Breast epithelium (tissue), 4 donors: ENCODE data around the gene TRPV3. TPM values are rescaled to one million over a fixed set of nuclear protein-coding genes. Genes with fewer than 3 reads are reported as not detected.
"Not testable (repeated sequence)": the region's sequence is repeated elsewhere in the genome, so short reads cannot be mapped to it uniquely, and the experiment has no call there.

ENCODE experiments used
- DNase-seq, 2 donors: peaks; one replicate each; pipeline ENCODE4 v3.0.0-alpha.2; 2019; ENCODE audit warnings: low spot score in 2 of 2
- H3K27ac ChIP-seq, 2 donors: fragments of 200-600 bp; sonication (generic) in 1 of 2; one replicate each; pipeline ENCODE4 v1.5.1; 2016 to 2019; ENCODE audit warnings: mild to moderate bottlenecking in 1 of 2
- H3K27me3 ChIP-seq, 2 donors: fragments of 200-600 bp; sonication (generic) in 1 of 2; one replicate each; pipeline versions ENCODE4 v1.5.1 to v1.6.0; 2017 to 2019; ENCODE audit warnings: control low read depth in 1 of 2, mild to moderate bottlenecking in 1 of 2
- H3K36me3 ChIP-seq: fragments of 200-600 bp; one replicate; pipeline ENCODE4 v1.5.1; 2019
- H3K4me1 ChIP-seq, 2 donors: fragments of 200-600 bp; sonication (generic); one replicate each; pipeline ENCODE4 v1.5.1; 2016 to 2019; ENCODE audit warnings: control low read depth in 1 of 2
- H3K4me3 ChIP-seq, 3 donors: fragments of 200-600 bp; sonication (generic); 1 replicate in 2 of 3; 2 replicates in 1 of 3; pipeline ENCODE4 v1.5.1; 2016 to 2019; ENCODE audit warnings: mild to moderate bottlenecking in 3 of 3, moderate library complexity in 2 of 3
- H3K9me3 ChIP-seq, 2 donors: fragments of 200-600 bp; sonication (generic) in 1 of 2; one replicate each; pipeline ENCODE4 v1.5.1; 2016 to 2019; ENCODE audit warnings: control low read depth in 1 of 2
- CTCF ChIP-seq, 3 donors: fragments of 450-650 bp; IDR thresholded peaks; one replicate each; pipeline ENCODE4 v1.5.1; 2016 to 2017; ENCODE audit warnings: antibody characterized with exemption in 3 of 3, mild to moderate bottlenecking in 3 of 3, moderate library complexity in 3 of 3
- intact Hi-C: fragments of 100-400 bp; cut with DNase I; formaldehyde crosslinking; loops from one replicate; pipeline ENCODE4 v1.15.1; 2023; ENCODE audit warnings: low total_unique reads
- total RNA-seq, 3 donors: library from RNA; depleted of rRNA; stranded (reverse); fragments of >200 nt; gene quantifications; one replicate each; pipeline ENCODE4 v1.1.0, GENCODE V29; 2016

TRPV3 gene
- total RNA-seq, 3 donors from 2014 or later, result 0.98 to 1.1 (median 1.0) TPM

- DNase-seq, result no peak
- H3K27me3 ChIP-seq, result no peaks in the 10 kb centered on the region
- intact Hi-C loops, result no loop called here
- TF ChIP-seq CTCF (IDR thresholded peaks at IDR 0.05), result no peak
- no peaks in the 10 kb centered on the region for H3K36me3 ChIP-seq
- H3K4me3 ChIP-seq, result no peak overlapping the region
- no peaks in the 10 kb centered on the region for H3K4me1 ChIP-seq
- H3K9me3 ChIP-seq, result no peaks in the 10 kb centered on the region
- no peak overlapping the region for H3K27ac ChIP-seq
Observed at GRCh38 chr17:3469529-3469928, 88.1 kb downstream of the TRPV3 start.

- H3K27me3 ChIP-seq, DNase-seq, H3K4me3 ChIP-seq, intact Hi-C loops, H3K4me1 ChIP-seq, H3K27ac ChIP-seq, H3K9me3 ChIP-seq, H3K36me3 ChIP-seq: not testable (repeated sequence)
Observed at GRCh38 chr17:3466355-3466754, 91.3 kb downstream of the TRPV3 start.

Other genes with a start within 250 kb of the TRPV3 start
- gene OR3A2, start 171.5 kb downstream of the TRPV3 start, total RNA-seq, result not detected
- gene OR1E1, start 159.4 kb downstream of the TRPV3 start, total RNA-seq, result not detected
- gene OR3A3, start 146.4 kb downstream of the TRPV3 start, total RNA-seq, result not detected
- gene OR1E2, start 124.0 kb downstream of the TRPV3 start, total RNA-seq, result not detected
- under 1 TPM; 0.29 to 0.98 (median 0.80) TPM for gene SPATA22, start 86.0 kb downstream of the TRPV3 start, total RNA-seq
- gene ASPA, start 81.8 kb downstream of the TRPV3 start, total RNA-seq, result 1 to 10 TPM in 2 of 3 donors, under 1 TPM in 1; 0.98 to 3.8 (median 1.6) TPM
- gene TRPV1, start 51.6 kb upstream of the TRPV3 start, total RNA-seq, result 1 to 10 TPM; 4.9 to 5.9 (median 5.9) TPM
- 10 to 100 TPM in 2 of 3 donors, 1 to 10 TPM in 1; 9.5 to 17.4 (median 16.4) TPM for gene SHPK, start 78.4 kb upstream of the TRPV3 start, total RNA-seq
- 10 to 100 TPM; 20.0 to 31.0 (median 20.1) TPM for gene CTNS, start 78.9 kb upstream of the TRPV3 start, total RNA-seq
- 100 to 1,000 TPM in 2 of 3 donors, 10 to 100 TPM in 1; 79.6 to 134 (median 107) TPM for gene TAX1BP3, start 110.8 kb upstream of the TRPV3 start, total RNA-seq
- gene EMC6, start 111.0 kb upstream of the TRPV3 start, total RNA-seq, result 10 to 100 TPM; 12.5 to 19.0 (median 15.1) TPM
- 1 to 10 TPM in 1 of 3 donors, under 1 TPM in 2; 0.29 to 2.0 (median 0.32) TPM for gene P2RX5, start 138.3 kb upstream of the TRPV3 start, total RNA-seq
- under 1 TPM; 0.29 to 0.48 (median 0.33) TPM for gene HASPIN, start 166.1 kb upstream of the TRPV3 start, total RNA-seq
- gene ITGAE, start 243.4 kb upstream of the TRPV3 start, total RNA-seq, result 10 to 100 TPM; 26.5 to 31.2 (median 27.1) TPM